Brain microvascular endothelial cell (primary cell): Measurements from ENCODE around the gene CLDN20.

Source experiments
- DNase-seq: peaks from one replicate; pipeline ENCODE4 v3.0.0-alpha.2; 2020
- H3K27ac ChIP-seq: fragments of 250-450 bp; sonication (Bioruptor Pico); 2 replicates; pipeline ENCODE4 v1.5.1; 2020; ENCODE audit warnings: mild to moderate bottlenecking, moderate library complexity
- H3K27me3 ChIP-seq: fragments of 250-450 bp; sonication (Bioruptor Pico); replicated peaks from 2 replicates; pipeline ENCODE4 v1.5.1; 2020; ENCODE audit warnings: mild to moderate bottlenecking
- H3K36me3 ChIP-seq: fragments of 250-450 bp; sonication (Bioruptor Pico); replicated peaks from 2 replicates; pipeline ENCODE4 v1.5.1; 2020; ENCODE audit warnings: mild to moderate bottlenecking
- H3K4me3 ChIP-seq: 2 replicates; pipeline ENCODE4 v1.5.1; 2011; ENCODE audit warnings: low read depth, mild to moderate bottlenecking, control low read depth, low read length, moderate library complexity
- in situ Hi-C: cut with HindIII; loops from 2 replicates; pipeline ENCODE4 v1.10.0; 2017; ENCODE audit warnings: low sequenced_read_pairs, low pct_ligation_motif_present
- TF ChIP-seq, protein P1 (sequence below): IDR thresholded peaks from 2 replicates; pipeline ENCODE4 v1.5.1; 2011; ENCODE audit warnings: low read depth, mild to moderate bottlenecking, moderate library complexity, low read length, control low read depth, inconsistent platforms; ENCODE audit errors: missing control alignments

Gene CLDN20

GRCh38 chr6:155271145-155271544 lies 7.3 kb downstream of the CLDN20 start:
- no peak overlapping the region for H3K27ac ChIP-seq
- H3K27me3 ChIP-seq, result no peaks in the 10 kb centered on the region
- no peak overlapping the region for H3K4me3 ChIP-seq
- TF ChIP-seq, protein P1, sequence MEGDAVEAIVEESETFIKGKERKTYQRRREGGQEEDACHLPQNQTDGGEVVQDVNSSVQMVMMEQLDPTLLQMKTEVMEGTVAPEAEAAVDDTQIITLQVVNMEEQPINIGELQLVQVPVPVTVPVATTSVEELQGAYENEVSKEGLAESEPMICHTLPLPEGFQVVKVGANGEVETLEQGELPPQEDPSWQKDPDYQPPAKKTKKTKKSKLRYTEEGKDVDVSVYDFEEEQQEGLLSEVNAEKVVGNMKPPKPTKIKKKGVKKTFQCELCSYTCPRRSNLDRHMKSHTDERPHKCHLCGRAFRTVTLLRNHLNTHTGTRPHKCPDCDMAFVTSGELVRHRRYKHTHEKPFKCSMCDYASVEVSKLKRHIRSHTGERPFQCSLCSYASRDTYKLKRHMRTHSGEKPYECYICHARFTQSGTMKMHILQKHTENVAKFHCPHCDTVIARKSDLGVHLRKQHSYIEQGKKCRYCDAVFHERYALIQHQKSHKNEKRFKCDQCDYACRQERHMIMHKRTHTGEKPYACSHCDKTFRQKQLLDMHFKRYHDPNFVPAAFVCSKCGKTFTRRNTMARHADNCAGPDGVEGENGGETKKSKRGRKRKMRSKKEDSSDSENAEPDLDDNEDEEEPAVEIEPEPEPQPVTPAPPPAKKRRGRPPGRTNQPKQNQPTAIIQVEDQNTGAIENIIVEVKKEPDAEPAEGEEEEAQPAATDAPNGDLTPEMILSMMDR, result no peak
- peaks cover 4% of the 10 kb centered on the region for H3K36me3 ChIP-seq
- DNase-seq, result no peak
- in situ Hi-C loops, result loop anchor here (25.0 kb wide), 1 partner anchor 334 kb away; no protein-coding TSS in a partner anchor

- in situ Hi-C loops, result loop anchor here (25.0 kb wide), 1 partner anchor 335 kb away; no protein-coding TSS in a partner anchor
- no peak overlapping the region for H3K4me3 ChIP-seq
Observed at GRCh38 chr6:155272353-155273232, 8.8 kb downstream of the CLDN20 start.

GRCh38 chr6:155273431-155273830 lies 9.6 kb downstream of the CLDN20 start:
- Histone ChIP-seq H3K27ac (peak overlapping the region; percentile 82), H3K36me3 (no peaks in the 10 kb centered on the region), H3K4me3 (no peak overlapping the region), H3K27me3 (no peaks in the 10 kb centered on the region)
- DNase-seq, result peak; percentile 99
- in situ Hi-C loops, result loop anchor here (25.0 kb wide), 1 partner anchor 336 kb away; no protein-coding TSS in a partner anchor
- TF ChIP-seq, protein P1, result no peak

More at GRCh38 chr6:155272353-155273232, 8.8 kb downstream of the CLDN20 start:
- TF ChIP-seq, protein P1, result no peak
- Histone ChIP-seq H3K27ac (peak overlapping the region; percentile 67), H3K27me3 (no peaks in the 10 kb centered on the region), H3K36me3 (no peaks in the 10 kb centered on the region)
- no peak for DNase-seq

GRCh38 chr6:155274106-155274505 lies 10.3 kb downstream of the CLDN20 start:
- H3K27me3 ChIP-seq, result no peaks in the 10 kb centered on the region
- in situ Hi-C loops, result loop anchor here (25.0 kb wide), 1 partner anchor 337 kb away; no protein-coding TSS in a partner anchor
- no peaks in the 10 kb centered on the region for H3K36me3 ChIP-seq
- peak overlapping the region; percentile 82 for H3K27ac ChIP-seq
- no peak overlapping the region for H3K4me3 ChIP-seq
- no peak for DNase-seq
- TF ChIP-seq, protein P1, result no peak

GRCh38 chr6:155274533-155274932 lies 10.7 kb downstream of the CLDN20 start:
- Histone ChIP-seq H3K27ac (peak overlapping the region; percentile 82), H3K27me3 (no peaks in the 10 kb centered on the region), H3K4me3 (no peak overlapping the region), H3K36me3 (no peaks in the 10 kb centered on the region)
- DNase-seq, result peak; percentile 25
- in situ Hi-C loops, result loop anchor here (25.0 kb wide), 1 partner anchor 337 kb away; no protein-coding TSS in a partner anchor
- TF ChIP-seq, protein P1, result no peak
